Measurements from ENCODE around the gene APAF1. TPM values are rescaled to one million over a fixed set of nuclear protein-coding genes. Genes with fewer than 3 reads are reported as not detected.

Gene APAF1
- total and polyA plus RNA-seq, 10 of the 15 experiments (the other 5 are each of a cell fraction or from before 2014, with no cell fraction given): 4.2 to 19.1 (median 14.2) TPM

- TF ChIP-seq CUX1 (IDR thresholded peaks at IDR 0.05; ENCODE audit: insufficient replicate concordance, low read depth, low read length): no peak
- TF ChIP-seq E4F1 (IDR thresholded peaks at IDR 0.05; ENCODE audit: borderline replicate concordance, partially characterized antibody): no peak
Observed at GRCh38 chr12:98770230-98770629, 125.1 kb downstream of the APAF1 start (continued).
